ENCODE data around the gene MRC1. TPM values are rescaled to one million over a fixed set of nuclear protein-coding genes. Genes with fewer than 3 reads are reported as not detected.

Gene MRC1
- polyA plus RNA-seq, 1 donor (not counting 4 experiments of a cell fraction or from before 2014, with no cell fraction given) = 0.01 TPM

DNA sequence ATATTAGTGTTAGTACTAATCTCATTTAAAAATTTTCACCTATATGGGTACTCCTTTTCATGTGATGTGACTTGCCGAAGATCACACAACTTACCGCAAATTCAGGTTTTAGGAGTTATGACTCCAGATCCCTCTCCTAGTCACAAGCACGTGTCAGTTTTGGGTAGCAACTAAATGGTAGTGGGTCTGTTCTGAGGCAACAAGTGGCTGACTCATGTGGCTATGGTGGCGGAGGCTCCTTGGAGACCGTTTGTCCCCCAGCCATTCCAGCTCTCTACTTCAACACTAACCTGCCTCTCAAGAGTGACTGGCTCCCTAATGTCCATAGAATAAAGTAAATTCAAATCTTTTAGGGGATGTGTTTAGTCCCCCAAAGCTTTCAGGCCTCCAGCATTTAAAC lies 39.5 kb downstream of the MRC1 start:
- TF ChIP-seq, protein P1, sequence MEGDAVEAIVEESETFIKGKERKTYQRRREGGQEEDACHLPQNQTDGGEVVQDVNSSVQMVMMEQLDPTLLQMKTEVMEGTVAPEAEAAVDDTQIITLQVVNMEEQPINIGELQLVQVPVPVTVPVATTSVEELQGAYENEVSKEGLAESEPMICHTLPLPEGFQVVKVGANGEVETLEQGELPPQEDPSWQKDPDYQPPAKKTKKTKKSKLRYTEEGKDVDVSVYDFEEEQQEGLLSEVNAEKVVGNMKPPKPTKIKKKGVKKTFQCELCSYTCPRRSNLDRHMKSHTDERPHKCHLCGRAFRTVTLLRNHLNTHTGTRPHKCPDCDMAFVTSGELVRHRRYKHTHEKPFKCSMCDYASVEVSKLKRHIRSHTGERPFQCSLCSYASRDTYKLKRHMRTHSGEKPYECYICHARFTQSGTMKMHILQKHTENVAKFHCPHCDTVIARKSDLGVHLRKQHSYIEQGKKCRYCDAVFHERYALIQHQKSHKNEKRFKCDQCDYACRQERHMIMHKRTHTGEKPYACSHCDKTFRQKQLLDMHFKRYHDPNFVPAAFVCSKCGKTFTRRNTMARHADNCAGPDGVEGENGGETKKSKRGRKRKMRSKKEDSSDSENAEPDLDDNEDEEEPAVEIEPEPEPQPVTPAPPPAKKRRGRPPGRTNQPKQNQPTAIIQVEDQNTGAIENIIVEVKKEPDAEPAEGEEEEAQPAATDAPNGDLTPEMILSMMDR (optimal IDR thresholded peaks at IDR 0.05 in 1 of 3, IDR thresholded peaks at IDR 0.05 in 1 of 3, conservative IDR thresholded peaks at IDR 0.05 in 1 of 3; ENCODE audit: extremely low read depth in 1 of 3, insufficient read depth in 2 of 3, low read length in 3 of 3) = no peak
- TF ChIP-seq EZH2 (IDR thresholded peaks at IDR 0.05; ENCODE audit: low read length) = no peak
- Histone ChIP-seq H3K27me3 (ENCODE audit: control insufficient read depth, extremely low read depth, insufficient read depth, low read length) (no peaks in the 10 kb centered on the region), H3K9ac (ENCODE audit: control insufficient read depth, extremely low read depth, insufficient read depth, low read length) (no peak overlapping the region), H3K9me1 (ENCODE audit: control insufficient read depth, extremely low read depth, insufficient read depth, low read length) (no peaks in the 10 kb centered on the region), H3K27ac (ENCODE audit: control insufficient read depth, insufficient read depth, low read length) (no peak overlapping the region), H3K36me3 (ENCODE audit: control insufficient read depth in 2 of 2, extremely low read depth in 1 of 2, insufficient read depth in 2 of 2, low read length in 2 of 2) (no peaks in the 10 kb centered on the region), H3K4me2 (ENCODE audit: control insufficient read depth, extremely low read depth, insufficient read depth, low read depth, low read length) (no peak overlapping the region), H3K4me1 (ENCODE audit: control insufficient read depth, extremely low read depth, insufficient read depth, low read length) (no peaks in the 10 kb centered on the region), H4K20me1 (ENCODE audit: control insufficient read depth, extremely low read depth, insufficient read depth, low read length) (no peaks in the 10 kb centered on the region), H3K4me3 (ENCODE audit: control insufficient read depth in 2 of 3, extremely low read depth in 1 of 3, insufficient read depth in 2 of 3, low read depth in 1 of 3, low read length in 3 of 3) (no peak overlapping the region), H2AFZ (ENCODE audit: control insufficient read depth, low read length) (no peak overlapping the region), H3K79me2 (ENCODE audit: control insufficient read depth, insufficient read depth, low read length) (no peaks in the 10 kb centered on the region), H3K9me3 (ENCODE audit: control insufficient read depth, low read depth, low read length) (no peaks in the 10 kb centered on the region)
- DNase-seq (ENCODE audit: low read depth, low spot score) = no peak
- dilution Hi-C loops (cut with MboI; ENCODE audit: extremely low pct_ligation_motif_present, low sequenced_read_pairs) = no loop called here
- FAIRE-seq = no peak

DNA sequence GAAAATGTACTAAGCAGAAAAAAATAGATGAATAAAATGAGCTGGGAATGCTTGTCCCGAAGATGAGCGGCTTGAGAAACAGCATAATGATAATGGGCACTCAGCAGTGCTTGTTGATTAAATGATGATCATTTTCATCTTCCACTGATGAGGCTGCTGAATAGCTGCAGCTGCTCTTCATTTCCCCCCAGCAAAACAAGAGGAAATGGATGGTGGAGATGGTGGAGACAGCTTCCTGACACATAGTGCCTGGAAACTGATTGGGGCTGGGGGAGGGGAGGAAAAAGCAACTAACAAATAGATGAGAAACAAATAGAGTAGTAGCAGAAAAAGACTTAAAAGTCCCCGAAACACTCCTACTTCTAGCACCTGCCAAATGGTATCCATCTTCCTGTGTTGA lies 41.4 kb downstream of the MRC1 start:
- no peak for TF ChIP-seq EZH2 (IDR thresholded peaks at IDR 0.05; ENCODE audit: low read length)
- TF ChIP-seq, protein P1 (optimal IDR thresholded peaks at IDR 0.05 in 1 of 3, IDR thresholded peaks at IDR 0.05 in 1 of 3, conservative IDR thresholded peaks at IDR 0.05 in 1 of 3; ENCODE audit: extremely low read depth in 1 of 3, insufficient read depth in 2 of 3, low read length in 3 of 3) = no peak
- no peaks in the 10 kb centered on the region for H3K9me1 ChIP-seq (ENCODE audit: control insufficient read depth, extremely low read depth, insufficient read depth, low read length)
- no peak overlapping the region for H3K4me3 ChIP-seq (ENCODE audit: control insufficient read depth in 2 of 3, extremely low read depth in 1 of 3, insufficient read depth in 2 of 3, low read depth in 1 of 3, low read length in 3 of 3)
- H3K36me3 ChIP-seq (ENCODE audit: control insufficient read depth in 2 of 2, extremely low read depth in 1 of 2, insufficient read depth in 2 of 2, low read length in 2 of 2) = no peaks in the 10 kb centered on the region
- no peaks in the 10 kb centered on the region for H3K27me3 ChIP-seq (ENCODE audit: control insufficient read depth, extremely low read depth, insufficient read depth, low read length)
- no peaks in the 10 kb centered on the region for H3K9me3 ChIP-seq (ENCODE audit: control insufficient read depth, low read depth, low read length)
- no peaks in the 10 kb centered on the region for H3K4me1 ChIP-seq (ENCODE audit: control insufficient read depth, extremely low read depth, insufficient read depth, low read length)
- H3K9ac ChIP-seq (ENCODE audit: control insufficient read depth, extremely low read depth, insufficient read depth, low read length) = no peak overlapping the region
- no peak overlapping the region for H2AFZ ChIP-seq (ENCODE audit: control insufficient read depth, low read length)
- dilution Hi-C loops (cut with MboI; ENCODE audit: extremely low pct_ligation_motif_present, low sequenced_read_pairs) = no loop called here
- H3K79me2 ChIP-seq (ENCODE audit: control insufficient read depth, insufficient read depth, low read length) = no peaks in the 10 kb centered on the region
- FAIRE-seq (no peak), DNase-seq (ENCODE audit: low read depth, low spot score) (no peak)
- H3K4me2 ChIP-seq (ENCODE audit: control insufficient read depth, extremely low read depth, insufficient read depth, low read depth, low read length) = no peak overlapping the region
- no peak overlapping the region for H3K27ac ChIP-seq (ENCODE audit: control insufficient read depth, insufficient read depth, low read length)
- H4K20me1 ChIP-seq (ENCODE audit: control insufficient read depth, extremely low read depth, insufficient read depth, low read length) = no peaks in the 10 kb centered on the region
